Smooth muscle cell (in vitro differentiated cells): ENCODE results near the gene CTNNA3. TPM values are rescaled to one million over a fixed set of nuclear protein-coding genes. Genes with fewer than 3 reads are reported as not detected.

ENCODE experiments used
- DNase-seq: peaks from one replicate; lab custom pipeline; 2025; ENCODE audit not compliant: unreplicated experiment; lab: John Stamatoyannopoulos, UW
- H2AFZ ChIP-seq: fragments of 200-600 bp; sonication (generic); 2 replicates; pipeline ENCODE4 v1.6.0; 2016; ENCODE audit warnings: antibody characterized with exemption, low read depth, mild to moderate bottlenecking
- H3F3A ChIP-seq: fragments of 200-600 bp; sonication (generic); 2 replicates; pipeline ENCODE4 v1.6.0; 2017; ENCODE audit warnings: antibody characterized with exemption, low read depth
- H3K27ac ChIP-seq: fragments of 200-600 bp; sonication (generic); 2 replicates; pipeline ENCODE4 v1.5.1; 2016; ENCODE audit warnings: low read depth, mild to moderate bottlenecking
- H3K27me3 ChIP-seq: fragments of 200-600 bp; sonication (generic); 2 replicates; pipeline ENCODE4 v1.6.1; 2016; ENCODE audit warnings: low read depth, mild to moderate bottlenecking
- H3K36me3 ChIP-seq: fragments of 200-600 bp; sonication (generic); 2 replicates; pipeline ENCODE4 v1.5.1; 2016; ENCODE audit warnings: low read depth
- H3K4me1 ChIP-seq: fragments of 200-600 bp; sonication (generic); 2 replicates; pipeline ENCODE4 v1.5.1; 2016; ENCODE audit warnings: low read depth
- H3K4me2 ChIP-seq: fragments of 200-600 bp; sonication (generic); 2 replicates; pipeline ENCODE4 v1.6.0; 2016; ENCODE audit warnings: mild to moderate bottlenecking
- H3K4me3 ChIP-seq: fragments of 200-600 bp; sonication (generic); 2 replicates; pipeline ENCODE4 v1.5.1; 2016; ENCODE audit warnings: mild to moderate bottlenecking
- H3K79me2 ChIP-seq: fragments of 200-600 bp; sonication (generic); 2 replicates; pipeline ENCODE4 v1.6.0; 2016; ENCODE audit warnings: low read depth, mild to moderate bottlenecking
- H3K9ac ChIP-seq: fragments of 200-600 bp; sonication (generic); 2 replicates; pipeline ENCODE4 v1.6.0; 2016; ENCODE audit warnings: low read depth
- H3K9me3 ChIP-seq: fragments of 200-600 bp; sonication (generic); replicated peaks from 2 replicates; pipeline ENCODE4 v1.5.1; 2016; ENCODE audit warnings: low read depth
- H4K20me1 ChIP-seq: fragments of 200-600 bp; sonication (generic); 2 replicates; pipeline ENCODE4 v1.6.0; 2016; ENCODE audit warnings: low read depth
- WGBS: methylation state at CpG from one replicate; pipeline ENCODE4 v1.1.7; 2016; ENCODE audit warnings: low lambda C conversion rate; 5-methylcytosine and 5-hydroxymethylcytosine counted together
- polyA plus RNA-seq: library from polyadenylated mRNA; unstranded; fragments of >200 nt; fragmentation: Nextera tagmentation; extraction: Ambion mirVana; gene quantifications from 2 replicates; pipeline ENCODE4 v1.2.1, GENCODE V29; 2016
- total RNA-seq: library from RNA; depleted of rRNA; stranded (reverse); fragments of >200 nt; gene quantifications from 2 replicates; pipeline ENCODE4 v1.2.3, GENCODE V29; 2014
- TF ChIP-seq, protein P1 (sequence below): fragments of 200-600 bp; sonication (generic); IDR thresholded peaks from 2 replicates; pipeline ENCODE4 v1.5.1; 2017; ENCODE audit warnings: borderline replicate concordance, mild to moderate bottlenecking, antibody characterized with exemption; ENCODE audit not compliant: insufficient read depth, poor library complexity, severe bottlenecking

Gene CTNNA3
- total and polyA plus RNA-seq, 2 experiments from 2014 or later: 1.3 TPM; not detected in 1

DNA sequence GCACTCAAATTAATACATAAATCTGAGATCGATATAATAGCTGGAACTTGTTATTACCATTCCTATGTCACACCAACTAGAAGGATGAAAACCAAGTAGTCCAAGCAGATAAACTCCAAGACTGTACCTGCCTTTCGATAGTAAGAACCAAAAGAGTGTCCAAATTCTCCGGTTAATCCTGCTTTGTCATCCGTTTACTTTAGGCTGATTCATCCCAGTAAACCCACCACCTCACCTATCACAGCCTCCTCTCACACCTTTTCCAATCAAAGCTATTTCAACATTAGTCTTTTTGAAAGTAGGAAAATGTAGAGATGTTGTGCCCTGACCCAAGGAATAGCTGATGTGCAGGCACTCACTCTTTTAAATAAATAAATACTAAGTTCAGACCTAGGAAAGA is 177.2 kb downstream of the CTNNA3 start:
- no peaks in the 10 kb centered on the region for H3K36me3 ChIP-seq
- H3F3A ChIP-seq: no peaks in the 10 kb centered on the region
- H3K4me2 ChIP-seq: no peak overlapping the region
- no peak overlapping the region for H2AFZ ChIP-seq
- no peak overlapping the region for H3K4me3 ChIP-seq
- H3K27me3 ChIP-seq: no peaks in the 10 kb centered on the region
- no peak overlapping the region for H3K27ac ChIP-seq
- no peaks in the 10 kb centered on the region for H3K4me1 ChIP-seq
- WGBS: 89% methylated on average over 4 of the region's 4 CpGs
- no peaks in the 10 kb centered on the region for H3K79me2 ChIP-seq
- H3K9me3 ChIP-seq: no peaks in the 10 kb centered on the region
- no peak overlapping the region for H3K9ac ChIP-seq
- no peak for DNase-seq
- H4K20me1 ChIP-seq: no peaks in the 10 kb centered on the region
- TF ChIP-seq, protein P1, sequence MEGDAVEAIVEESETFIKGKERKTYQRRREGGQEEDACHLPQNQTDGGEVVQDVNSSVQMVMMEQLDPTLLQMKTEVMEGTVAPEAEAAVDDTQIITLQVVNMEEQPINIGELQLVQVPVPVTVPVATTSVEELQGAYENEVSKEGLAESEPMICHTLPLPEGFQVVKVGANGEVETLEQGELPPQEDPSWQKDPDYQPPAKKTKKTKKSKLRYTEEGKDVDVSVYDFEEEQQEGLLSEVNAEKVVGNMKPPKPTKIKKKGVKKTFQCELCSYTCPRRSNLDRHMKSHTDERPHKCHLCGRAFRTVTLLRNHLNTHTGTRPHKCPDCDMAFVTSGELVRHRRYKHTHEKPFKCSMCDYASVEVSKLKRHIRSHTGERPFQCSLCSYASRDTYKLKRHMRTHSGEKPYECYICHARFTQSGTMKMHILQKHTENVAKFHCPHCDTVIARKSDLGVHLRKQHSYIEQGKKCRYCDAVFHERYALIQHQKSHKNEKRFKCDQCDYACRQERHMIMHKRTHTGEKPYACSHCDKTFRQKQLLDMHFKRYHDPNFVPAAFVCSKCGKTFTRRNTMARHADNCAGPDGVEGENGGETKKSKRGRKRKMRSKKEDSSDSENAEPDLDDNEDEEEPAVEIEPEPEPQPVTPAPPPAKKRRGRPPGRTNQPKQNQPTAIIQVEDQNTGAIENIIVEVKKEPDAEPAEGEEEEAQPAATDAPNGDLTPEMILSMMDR: no peak

- H3K4me2 ChIP-seq: no peak overlapping the region
- TF ChIP-seq, protein P1: no peak
- no peaks in the 10 kb centered on the region for H3K27me3 ChIP-seq
- no peak overlapping the region for H3K4me3 ChIP-seq
- no peaks in the 10 kb centered on the region for H3K9me3 ChIP-seq
- DNase-seq: no peak
- no peak overlapping the region for H2AFZ ChIP-seq
- H3K36me3 ChIP-seq: no peaks in the 10 kb centered on the region
- no peaks in the 10 kb centered on the region for H3K79me2 ChIP-seq
- H3K27ac ChIP-seq: no peak overlapping the region
- H3K4me1 ChIP-seq: no peaks in the 10 kb centered on the region
- 94% methylated on average over 4 of the region's 4 CpGs for WGBS
- no peaks in the 10 kb centered on the region for H4K20me1 ChIP-seq
- H3K9ac ChIP-seq: no peak overlapping the region
- no peaks in the 10 kb centered on the region for H3F3A ChIP-seq
Observed at GRCh38 chr10:67518043-67518442, 178.0 kb downstream of the CTNNA3 start.

GRCh38 chr10:67506757-67507091 is 189.3 kb downstream of the CTNNA3 start:
- H3K4me3 ChIP-seq: no peak overlapping the region
- H3K36me3 ChIP-seq: no peaks in the 10 kb centered on the region
- H3K79me2 ChIP-seq: no peaks in the 10 kb centered on the region
- no peak overlapping the region for H3K4me2 ChIP-seq
- H2AFZ ChIP-seq: no peak overlapping the region
- no peak for DNase-seq
- H3K27ac ChIP-seq: no peak overlapping the region
- H3K9ac ChIP-seq: no peak overlapping the region
- no peaks in the 10 kb centered on the region for H3K9me3 ChIP-seq
- no peaks in the 10 kb centered on the region for H4K20me1 ChIP-seq
- no peaks in the 10 kb centered on the region for H3K27me3 ChIP-seq
- H3K4me1 ChIP-seq: no peaks in the 10 kb centered on the region
- TF ChIP-seq, protein P1: no peak
- H3F3A ChIP-seq: no peaks in the 10 kb centered on the region

GRCh38 chr10:67506083-67506756 is 189.8 kb downstream of the CTNNA3 start:
- Histone ChIP-seq H3K9me3 (no peaks in the 10 kb centered on the region), H3F3A (no peaks in the 10 kb centered on the region), H3K27ac (no peak overlapping the region), H3K9ac (no peak overlapping the region), H2AFZ (no peak overlapping the region), H3K4me3 (no peak overlapping the region), H3K79me2 (no peaks in the 10 kb centered on the region), H4K20me1 (no peaks in the 10 kb centered on the region), H3K4me1 (no peaks in the 10 kb centered on the region), H3K27me3 (no peaks in the 10 kb centered on the region), H3K4me2 (no peak overlapping the region), H3K36me3 (no peaks in the 10 kb centered on the region)
- 94% methylated on average over 2 of the region's 2 CpGs for WGBS
- no peak for DNase-seq
- TF ChIP-seq, protein P1: no peak
